ENCODE data around the gene RER1.

Gene RER1

DNA sequence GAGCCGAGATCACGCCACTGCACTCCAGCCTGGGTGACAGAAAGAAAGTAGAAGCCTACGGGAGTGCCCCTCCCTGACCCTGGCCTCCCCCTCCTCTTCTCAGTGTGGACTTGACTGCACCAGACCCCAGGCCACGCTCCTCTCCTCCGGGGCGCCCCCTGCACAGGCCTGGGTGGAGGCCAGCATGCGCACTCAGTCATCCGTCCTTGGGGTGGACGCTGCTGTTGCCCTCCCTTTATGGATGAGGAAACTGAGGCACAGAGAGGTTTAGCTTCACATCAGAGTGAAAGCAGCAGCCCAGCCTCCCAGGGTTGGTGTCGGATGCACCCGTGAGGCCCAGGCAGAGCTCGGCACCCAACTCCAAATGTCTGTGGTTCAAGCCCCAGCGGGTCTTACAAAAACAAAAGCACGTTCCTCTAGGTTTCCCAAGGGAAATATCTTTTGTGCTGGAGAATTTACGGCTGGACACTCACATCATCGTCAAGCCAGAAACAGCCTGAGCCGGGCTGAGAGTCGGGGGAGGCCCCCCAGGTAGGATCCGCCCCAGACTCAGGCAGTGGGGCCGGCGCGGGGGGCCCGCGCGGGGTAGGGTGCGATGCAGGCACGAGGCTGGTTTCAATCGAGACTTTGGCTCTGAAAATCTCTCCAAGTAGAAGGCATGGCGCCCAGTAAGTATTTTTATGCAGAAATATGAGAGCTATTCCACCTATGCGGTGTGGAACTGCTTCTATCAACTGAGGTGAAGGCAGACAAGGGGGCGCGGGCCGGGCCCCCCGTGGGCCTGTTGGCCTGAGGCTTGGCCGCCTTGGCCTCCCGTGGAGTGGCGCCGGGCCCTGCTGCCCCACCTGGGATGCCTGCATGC, 36.9 kb upstream of the RER1 start:
- DNase-seq: no peak

DNA sequence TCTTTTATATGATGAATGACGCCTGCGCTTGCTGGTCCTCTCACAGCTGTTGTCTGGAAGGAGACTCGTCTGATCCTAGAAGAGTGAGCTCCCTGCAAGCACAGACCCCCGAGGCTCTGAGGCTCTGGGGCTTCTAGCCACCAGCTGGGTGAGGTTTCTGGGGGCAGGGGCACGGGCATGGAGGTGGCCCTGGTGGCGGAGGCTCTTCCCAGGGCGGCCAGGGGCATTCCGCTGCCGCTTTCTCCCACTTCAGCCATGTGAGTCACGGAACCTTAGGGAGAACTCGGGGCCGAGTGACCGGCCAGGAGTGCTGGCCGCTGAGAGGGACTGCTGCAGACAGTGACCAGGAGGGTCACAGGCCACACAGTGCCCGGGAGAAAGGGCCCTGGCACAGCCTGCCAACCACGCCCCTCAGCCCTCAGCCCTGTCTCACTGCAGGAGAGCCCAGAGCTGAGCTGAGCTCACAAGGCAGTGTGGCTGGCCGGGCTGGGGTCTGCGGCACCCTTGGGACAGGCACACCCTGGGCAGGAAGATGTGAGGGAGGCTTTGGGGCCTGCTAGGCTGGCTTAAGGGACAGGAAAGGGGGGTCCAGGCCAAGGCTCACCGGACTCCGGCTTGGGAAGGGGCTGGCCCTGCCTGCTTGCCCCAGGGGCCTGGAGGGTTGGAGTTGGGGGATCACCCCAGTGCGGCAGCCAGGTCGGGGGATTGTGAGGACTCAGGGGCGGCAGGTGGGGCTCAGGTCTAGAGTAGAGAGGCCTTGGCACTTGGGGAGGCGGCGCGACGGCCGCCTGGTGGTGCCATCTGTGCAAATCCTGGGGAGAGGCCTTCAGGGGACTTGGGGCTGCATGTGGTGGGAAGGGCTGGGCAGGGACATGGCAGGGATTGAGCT, 36.0 kb upstream of the RER1 start:
- no peak for DNase-seq

DNA sequence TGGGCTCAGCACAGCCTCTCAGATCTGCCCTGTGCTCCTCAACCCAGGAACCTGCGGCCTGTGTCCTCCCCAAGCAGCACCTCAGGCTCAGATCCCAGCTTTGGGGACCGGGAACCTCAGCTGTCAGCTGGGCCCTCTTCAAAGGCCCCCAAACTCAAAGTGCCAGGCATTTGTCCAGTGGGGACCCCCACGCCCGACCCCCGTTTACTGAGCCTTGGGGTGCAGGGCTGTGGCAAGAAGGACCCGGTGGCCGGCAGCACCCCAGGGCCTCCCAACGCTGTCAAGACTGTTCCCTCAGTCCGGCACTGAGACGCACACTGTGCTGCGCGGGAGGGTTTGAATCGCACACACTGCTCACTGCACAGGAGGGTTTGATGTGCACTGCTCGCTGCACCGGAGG, 35.2 kb upstream of the RER1 start:
- DNase-seq: no peak

DNA sequence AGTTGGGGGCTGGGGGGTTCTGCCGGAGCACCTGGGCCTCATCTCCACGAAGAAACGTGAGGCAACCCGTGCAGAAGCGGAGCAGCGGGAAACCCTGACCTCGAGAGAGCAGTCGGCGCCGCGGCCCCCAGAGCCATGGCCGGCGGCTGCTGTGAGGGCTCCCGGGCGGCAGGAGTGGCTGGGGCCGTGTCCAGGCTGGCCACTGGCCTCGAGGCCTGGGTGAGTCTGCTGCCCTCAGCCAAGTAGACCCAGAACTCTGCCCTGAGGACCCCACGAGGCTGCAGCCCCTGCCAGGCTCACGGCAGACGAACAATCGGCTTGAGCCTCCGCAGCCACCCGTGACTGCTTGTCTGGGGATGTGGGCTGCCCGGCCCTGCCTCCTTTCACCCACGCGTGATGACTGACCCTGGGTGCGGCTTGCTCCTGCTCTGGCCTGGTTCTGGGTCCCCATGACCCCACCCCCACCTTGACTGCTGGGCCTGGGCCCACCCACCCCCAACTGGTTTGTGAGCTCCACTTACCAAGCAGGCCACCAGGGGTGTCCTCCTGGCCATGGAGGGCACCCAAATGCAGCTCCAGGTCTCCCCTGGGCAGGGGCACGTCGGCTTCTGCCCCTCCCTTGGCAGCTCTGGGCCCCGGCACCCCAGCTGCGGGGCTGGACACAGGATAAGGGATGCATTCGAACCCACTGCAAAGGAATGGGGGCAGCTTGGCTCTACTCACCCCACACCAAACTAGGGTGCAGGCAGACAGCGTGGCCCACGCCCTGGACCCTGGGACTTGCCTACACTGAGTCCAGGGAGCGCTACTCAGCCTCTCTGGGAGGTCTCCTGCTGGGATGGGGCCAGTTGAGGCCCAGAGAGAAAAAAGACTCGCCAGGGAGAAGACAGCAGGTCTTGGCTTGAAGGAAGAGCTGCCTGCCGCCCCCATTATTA, 34.5 kb upstream of the RER1 start:
- DNase-seq: no peak

DNA sequence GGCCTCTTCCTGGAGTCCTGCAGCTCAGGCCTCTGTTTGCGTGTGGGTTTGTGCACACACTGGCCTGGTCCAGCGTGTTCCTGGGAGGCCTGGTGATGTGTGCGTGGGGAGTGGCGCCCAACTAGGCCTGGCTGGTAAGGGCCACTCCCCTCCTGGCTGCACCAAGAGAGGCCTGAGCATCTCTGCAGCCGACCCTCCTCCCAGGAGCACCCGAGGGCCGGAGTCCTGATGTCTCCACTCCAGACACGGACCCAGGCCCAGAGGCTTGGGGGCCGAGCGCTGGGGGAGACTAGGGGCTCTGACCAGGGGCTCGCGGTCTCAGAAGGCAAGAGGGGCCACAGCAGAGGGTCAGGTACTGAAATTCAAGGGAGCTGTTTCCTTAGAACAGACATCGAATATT, 33.6 kb upstream of the RER1 start:
- DNase-seq: no peak

DNA sequence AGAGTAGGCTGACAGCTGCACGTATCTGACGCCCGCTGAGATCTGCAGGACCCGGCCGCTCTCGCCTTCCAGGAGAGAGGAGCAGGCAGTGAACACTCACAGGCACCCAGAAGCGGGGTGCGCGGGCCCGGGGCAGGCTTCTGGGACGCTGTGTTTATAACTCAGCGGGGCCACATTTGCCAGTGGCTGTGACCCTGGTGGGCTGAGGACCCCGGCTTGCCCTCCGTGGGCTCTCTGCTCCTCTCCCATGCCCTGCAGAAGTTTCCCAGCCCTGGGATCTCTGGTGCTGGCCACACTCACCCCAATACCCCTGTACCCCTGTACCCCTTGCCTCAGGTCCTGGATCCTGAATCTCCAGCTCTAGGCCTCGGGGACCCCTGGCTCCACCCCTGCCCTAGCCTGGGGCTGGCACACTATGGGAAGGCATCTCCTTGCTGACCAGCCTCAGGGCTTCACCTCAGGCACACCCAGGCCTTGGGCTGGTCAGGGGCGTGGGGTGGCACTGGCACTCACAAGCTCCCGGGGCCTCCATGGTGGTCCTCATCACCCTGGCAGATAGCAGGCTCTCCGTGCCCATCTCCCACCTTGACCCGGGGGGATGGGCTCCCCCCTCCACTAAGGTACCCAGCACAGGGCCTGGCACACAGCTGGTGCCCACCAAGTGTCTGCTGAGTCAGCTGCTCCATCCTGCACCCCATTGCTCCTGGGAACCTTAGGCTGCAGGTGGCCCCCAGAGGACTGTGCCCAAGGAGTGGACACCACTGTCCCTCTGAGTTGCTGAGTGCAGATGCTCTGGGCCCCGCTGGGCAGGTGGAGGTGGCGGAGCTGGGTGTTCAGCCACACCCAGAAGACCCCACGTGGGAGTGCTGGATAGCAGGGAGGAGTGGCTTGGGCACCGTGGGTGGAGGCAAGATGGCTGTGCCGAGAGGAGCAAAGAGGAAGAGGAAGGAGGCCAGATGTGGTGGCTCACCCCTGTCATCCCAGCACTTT, 32.7 kb upstream of the RER1 start:
- DNase-seq: no peak

DNA sequence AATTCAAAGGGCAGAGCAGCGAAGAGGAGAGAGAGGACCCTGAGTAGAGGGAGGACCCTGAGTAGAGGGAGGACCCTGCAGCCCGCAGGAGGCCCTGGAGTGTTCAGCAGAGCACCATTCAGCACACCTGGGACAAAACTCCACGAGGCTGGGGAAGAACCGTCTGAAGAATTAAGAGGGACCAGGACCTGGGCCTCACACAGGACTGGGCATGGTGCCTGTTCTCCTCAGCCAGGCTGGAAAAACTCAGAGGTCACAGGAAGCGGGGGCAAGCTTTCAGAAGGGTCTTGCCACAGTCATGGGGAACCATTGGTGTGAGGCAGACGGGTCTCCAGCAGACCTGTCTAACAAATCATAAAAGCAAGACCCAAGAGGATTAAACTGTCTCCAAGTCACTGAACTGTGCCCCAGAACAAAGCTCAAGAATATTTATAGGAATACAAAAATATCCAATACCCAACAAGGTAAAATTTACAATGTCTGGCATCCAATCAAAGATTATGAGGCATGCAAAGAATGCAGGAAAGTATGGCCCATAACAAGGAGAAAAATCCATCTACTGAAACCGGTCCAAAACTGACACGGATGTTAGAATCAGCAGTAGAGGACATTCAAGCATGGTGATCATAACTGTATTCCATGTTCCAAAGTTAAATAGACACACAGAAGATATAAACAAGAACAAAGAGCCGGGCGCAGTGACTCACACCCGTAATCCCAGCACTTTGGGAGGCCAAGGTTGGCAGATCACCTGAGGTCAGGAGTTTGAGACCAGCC, 30.9 kb upstream of the RER1 start:
- no peak for DNase-seq

DNA sequence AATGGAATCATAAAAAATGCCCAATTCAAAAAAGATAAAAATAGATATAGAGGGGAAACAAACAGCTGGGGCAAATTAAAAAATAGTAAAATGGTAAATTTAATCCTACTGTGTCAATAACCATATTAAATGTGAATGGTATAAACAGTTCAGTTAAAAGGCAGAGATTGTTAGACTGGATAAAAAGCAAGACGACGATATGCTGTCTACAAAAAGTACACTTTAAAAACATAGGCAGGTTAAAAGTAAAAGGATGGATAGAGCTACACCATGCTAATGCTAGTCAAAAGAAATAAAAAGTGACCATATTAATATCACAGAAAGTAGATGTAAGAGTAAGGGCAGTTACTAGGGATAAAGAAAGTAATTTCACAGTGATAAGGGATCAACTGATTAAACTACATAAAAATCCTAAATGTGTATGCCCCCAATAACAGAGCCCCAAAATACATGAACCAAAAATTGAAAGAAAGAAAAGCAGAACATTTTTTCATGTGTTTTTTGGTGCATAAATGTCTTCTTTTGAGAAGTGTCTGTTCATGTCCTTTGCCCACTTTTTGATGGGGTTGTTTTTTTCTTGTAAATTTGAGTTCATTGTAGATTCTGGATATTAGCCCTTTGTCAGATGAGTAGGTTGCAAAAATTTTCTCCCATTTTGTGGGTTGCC, 27.7 kb upstream of the RER1 start:
- no peak for DNase-seq

DNA sequence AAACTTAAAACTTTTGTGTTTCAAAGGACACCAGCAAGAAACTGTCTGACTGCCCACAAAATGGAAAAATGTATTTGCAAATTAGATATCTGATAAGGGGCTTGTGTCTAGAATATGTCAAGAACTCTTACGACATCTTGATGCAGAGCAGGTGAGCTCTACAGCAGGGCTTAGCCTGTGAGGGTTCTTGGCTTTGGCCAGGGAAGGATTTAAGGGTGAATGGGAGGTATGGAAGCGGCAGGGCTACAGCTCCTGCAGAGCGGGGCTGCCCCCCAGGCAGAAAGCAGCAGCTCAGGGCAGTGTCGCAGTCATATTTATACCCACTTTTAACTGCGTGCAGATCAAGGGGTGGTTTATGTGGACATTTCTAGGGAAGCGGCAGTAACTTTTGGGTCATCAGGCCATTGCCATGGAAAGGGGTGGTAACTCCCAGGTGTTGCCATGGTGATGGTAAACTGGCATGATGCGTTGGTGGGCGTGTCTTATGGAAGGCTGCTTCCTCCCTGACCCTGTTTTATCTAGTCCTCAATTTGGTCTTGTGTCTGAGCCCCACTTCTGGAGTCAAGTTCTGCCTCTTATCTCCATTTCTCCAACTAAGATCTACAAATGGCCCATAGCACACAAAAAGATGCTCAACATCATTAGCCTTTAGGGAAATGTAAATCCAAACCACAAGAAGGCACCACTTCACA, 23.4 kb upstream of the RER1 start:
- no peak for DNase-seq

DNA sequence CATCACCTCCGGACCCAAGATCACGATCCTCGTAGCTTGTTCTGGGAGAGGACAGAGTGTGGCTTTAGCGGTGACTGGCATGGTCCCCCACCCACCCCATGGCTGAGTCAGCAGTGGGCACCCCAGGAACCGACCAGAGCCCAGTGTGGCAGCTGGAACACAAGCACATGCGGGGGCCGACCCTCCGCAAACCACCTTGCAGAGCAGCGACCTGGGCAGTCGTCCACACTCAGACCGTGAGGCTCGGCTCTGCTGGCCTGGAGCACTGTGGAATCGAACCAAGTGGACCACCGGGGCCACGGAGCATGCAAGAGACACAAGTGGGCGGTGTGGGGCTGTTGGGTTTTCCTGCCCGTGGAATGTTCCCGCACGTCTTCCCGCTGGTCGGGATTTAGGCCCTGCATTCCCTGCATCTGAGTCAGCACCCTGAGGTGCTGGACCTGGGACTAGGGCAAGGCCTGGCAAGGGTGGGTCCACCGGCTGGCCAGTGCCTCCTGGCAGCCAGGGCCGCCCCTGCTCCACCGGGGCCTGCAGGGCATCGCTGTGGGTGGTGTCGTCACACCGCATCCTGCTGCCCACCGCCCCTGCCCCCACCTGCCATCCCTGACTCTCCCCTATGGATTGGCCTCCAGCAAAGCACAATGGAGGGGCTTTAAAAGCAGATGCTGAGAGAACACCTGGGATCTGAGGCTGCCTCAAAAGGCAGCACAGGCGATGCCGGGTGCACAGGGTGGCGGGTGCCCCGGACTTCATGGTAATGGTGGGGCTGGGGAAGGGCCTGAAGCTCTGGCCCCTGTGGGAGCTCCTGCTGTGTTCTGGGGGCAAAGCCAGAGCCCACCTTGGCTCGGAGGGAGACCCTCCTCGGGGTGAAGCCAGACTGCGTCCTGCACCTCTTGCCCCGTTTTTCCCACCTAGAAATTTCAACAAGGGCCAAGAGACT, 18.8 kb upstream of the RER1 start:
- DNase-seq: no peak

DNA sequence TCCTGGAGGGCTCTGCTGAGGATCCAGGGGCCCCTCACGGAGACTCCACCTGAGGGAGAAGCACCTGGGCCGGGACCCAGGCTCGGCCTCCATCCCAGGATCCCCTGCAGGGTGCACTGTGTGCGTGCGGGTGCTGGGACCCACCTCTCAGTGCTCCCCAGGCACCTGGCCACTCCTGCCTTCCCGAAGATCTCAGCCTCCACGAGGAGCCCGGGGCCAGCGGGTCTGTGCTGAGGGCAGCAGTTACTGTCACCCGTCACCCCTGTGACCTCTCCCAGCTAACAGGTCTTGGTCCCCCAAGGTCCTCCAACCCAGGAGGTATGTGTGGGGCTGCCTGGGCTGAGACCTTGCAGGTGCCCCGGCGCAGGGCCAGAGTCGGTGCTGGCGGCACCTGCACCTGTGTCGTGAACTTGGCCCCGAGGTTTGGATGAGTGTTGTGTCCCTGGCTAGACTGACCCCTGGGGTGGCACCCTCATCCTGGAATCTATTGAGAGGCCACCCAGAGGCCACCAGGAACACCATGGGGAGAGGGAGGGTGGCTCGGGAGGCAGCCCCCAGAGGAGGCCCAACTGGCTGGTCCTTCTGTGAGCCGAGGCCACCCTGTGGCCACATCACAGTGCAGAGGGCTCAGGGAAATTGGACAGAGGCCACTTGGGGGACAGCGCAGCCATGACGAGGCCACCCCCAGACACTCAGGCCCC, 17.9 kb upstream of the RER1 start:
- no peak for DNase-seq

DNA sequence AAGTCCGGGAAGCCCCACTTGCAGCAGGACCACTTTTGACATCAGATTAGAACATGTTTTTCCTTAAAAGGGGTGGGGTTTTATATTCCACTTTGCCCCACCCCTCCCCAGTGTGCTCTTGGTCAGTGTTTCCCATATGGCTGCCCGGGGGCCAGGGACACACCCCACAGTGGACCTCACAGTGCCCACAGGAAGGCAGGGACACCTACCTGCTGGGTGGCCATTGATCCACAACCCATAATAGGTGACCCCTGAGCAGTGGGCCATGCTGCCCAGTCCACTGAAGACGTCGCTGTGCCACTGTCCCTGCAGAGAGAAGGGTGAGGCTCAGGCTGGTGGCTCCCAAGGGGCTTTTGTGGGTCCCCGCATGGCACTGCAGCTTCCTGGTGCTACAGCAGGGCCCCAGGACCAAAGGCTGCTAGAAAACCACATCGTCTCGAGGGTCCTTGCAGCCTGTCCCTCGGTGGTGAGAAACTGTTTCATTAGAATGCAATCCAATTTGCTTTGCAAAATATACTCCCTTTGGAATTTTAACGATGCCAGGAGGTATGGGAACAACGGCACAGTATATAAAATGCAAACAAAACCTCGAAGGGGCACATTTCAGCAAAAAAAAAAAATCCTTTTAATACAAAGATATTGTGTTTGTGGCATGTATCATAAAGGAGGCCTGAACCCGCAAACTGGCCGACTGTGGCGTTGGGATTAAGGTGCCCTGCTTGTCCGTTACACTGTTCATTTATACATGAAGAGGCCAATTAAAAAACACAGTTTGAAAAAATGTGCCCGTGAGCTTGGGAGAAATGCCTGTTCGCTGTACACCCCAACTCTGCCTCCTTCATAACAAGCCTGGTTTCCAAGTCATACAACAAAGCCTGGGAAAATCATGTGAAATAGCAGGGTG, 17.1 kb upstream of the RER1 start:
- no peak for DNase-seq

DNA sequence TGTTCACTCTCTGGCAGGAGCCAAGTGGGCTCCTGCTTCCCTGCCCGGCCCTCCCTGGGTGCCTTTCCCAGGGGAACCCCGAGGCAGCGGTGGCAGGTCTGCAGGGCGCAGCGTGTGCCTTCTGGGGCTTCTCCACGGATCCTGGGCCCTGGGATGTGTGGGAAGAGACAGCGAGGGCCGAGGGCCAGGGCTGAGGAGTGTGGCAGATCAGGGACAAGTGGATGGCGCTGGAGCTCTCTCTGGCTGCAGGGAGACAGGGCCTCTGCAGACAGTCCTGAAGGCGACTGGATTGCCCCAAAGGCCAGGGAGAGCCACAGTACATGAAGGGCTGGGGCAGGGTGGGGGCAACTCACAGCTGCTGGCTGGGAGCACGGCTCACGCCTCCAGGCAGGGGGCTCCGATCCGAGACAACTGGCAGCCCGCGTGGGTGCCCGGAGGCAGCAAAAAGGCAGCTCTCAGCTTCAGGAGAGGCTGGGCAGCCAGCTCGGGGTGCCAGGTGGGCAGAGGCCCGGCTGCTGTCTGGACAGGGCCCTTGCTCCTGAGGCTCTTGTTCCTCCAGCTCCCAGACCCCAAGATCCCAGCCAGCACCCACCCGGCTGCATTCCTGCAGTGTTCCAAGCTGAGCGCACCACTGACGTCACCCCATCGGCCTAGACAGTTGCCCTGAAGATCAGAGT, 16.3 kb upstream of the RER1 start:
- DNase-seq: no peak

DNA sequence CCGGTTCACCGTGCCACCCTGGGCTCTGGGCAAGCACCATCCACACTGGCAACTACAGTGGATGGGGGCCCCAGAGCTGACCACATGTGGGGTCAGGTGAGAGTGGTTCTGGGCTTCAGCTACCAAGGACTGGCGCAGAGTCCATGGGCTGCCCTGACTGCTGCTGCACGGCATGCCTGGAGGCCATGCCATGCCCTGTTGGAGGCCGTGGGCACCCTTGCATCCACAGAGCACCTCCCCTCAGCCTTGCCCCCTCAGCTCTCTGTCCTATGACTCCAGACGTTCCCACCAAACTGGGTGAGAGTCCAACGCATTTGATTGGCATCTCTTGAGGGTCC, 15.7 kb upstream of the RER1 start:
- DNase-seq: no peak

DNA sequence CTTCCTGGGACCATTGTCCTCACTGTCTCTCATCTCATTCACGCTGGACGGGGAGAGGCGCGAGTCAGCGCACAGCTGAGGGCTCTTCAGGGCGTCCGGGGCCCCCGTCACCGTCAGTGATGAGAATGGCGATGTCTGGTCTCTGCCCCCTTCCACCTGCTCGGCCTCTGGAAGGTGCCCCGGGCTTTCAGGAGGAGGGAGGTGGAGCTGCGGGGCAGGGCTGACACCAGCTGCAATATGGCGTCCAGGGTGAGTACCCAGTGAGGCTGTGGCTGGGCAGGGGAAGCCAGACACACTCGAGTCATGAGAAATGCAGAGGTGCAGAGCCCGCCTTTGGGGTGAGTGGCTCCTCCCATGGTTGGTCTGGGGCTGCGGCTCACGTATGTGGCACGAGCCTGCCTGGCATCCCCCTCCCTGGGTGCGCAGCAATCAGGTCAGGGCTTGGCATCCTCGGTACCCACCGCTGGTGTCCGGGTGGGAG, 15.3 kb upstream of the RER1 start:
- no peak for DNase-seq
